ENCODE results near the gene GALNS. TPM values are rescaled to one million over a fixed set of nuclear protein-coding genes. Genes with fewer than 3 reads are reported as not detected.

GALNS gene
- total and polyA plus RNA-seq, 2 experiments from 2014 or later: 9.7 to 18.8 TPM

DNA sequence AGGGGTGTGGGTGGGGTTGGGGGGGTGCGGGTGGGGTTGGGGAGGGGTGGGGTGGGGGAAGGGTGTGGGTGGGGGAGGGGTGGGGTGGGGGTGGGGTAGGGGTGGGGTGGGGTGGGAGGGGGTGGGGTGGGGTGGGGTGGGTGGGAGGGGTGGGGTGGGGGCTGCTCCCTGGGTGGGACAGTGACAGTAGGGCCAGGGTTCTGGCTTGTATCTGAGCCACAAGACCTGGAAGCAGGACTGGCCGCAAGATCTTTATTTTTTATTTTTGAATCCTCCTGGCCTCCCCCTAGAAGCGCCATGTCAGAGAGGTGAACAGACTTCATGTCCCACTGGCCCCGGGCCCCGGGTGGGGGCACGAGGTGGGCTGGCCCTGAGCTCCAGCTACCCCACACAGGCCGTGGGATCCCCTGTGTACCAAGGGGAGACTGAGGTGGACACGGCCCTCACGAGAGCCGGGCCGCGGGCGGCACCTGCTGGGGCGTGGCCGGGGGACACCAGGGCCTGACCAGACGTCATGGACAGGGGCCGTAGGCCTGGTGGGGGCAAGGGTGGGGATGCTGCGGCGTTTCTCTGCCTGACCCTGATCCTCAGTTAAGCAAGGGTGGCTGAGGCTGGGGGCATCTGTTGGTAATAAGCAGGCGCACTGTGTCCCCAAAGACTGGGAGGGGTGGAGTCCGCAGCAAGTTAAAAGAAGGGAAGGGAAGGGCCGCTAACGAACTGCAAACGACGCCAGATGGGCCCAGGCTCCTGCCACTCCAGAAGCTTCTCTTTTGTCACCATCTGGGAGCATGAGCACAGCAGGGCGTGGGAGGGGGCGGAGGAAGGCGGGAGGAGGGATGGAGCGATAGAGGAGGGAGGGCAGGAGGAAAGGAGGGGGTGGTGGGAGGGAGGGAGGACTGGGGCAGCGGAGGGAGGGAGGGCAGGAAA is 32.0 kb upstream of the GALNS start (continued):
- TF ChIP-seq ZNF462 (CRISPR knock-in tag; IDR thresholded peaks at IDR 0.05): no peak
- TF ChIP-seq REST (IDR thresholded peaks at IDR 0.05; ENCODE audit: unreplicated experiment): no peak
- TF ChIP-seq ZNF114 (CRISPR knock-in tag; IDR thresholded peaks at IDR 0.05): no peak
- TF ChIP-seq NANOG (IDR thresholded peaks at IDR 0.05; ENCODE audit: borderline replicate concordance): no peak
- TF ChIP-seq, protein P1, sequence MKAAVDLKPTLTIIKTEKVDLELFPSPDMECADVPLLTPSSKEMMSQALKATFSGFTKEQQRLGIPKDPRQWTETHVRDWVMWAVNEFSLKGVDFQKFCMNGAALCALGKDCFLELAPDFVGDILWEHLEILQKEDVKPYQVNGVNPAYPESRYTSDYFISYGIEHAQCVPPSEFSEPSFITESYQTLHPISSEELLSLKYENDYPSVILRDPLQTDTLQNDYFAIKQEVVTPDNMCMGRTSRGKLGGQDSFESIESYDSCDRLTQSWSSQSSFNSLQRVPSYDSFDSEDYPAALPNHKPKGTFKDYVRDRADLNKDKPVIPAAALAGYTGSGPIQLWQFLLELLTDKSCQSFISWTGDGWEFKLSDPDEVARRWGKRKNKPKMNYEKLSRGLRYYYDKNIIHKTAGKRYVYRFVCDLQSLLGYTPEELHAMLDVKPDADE (IDR thresholded peaks at IDR 0.05): no peak
- no peak for TF ChIP-seq EZH2phosphoT487 (IDR thresholded peaks at IDR 0.05; ENCODE audit: unreplicated experiment)

All from GM23338 (cell line).